K562 (cell line): ENCODE data around the gene RNF175. TPM values are rescaled to one million over a fixed set of nuclear protein-coding genes. Genes with fewer than 3 reads are reported as not detected.

Source experiments
- ATAC-seq: fragments of 200-7000 bp; cut with Tn5 transposase; 3 replicates; pipeline ENCODE4 v1.9.1; 2020; ENCODE audit warnings: moderate library complexity
- BruUV-seq: library from RNA; stranded (reverse); fragments of 400-500 nt; replicated peaks from 2 replicates; lab custom pipeline; 2021; lab: Mats Ljungman, UMichigan
- CTCF ChIA-PET: fragments of 300-600 bp; formaldehyde crosslinking; extraction: SDS; loops from one replicate; lab custom pipeline; 2021; ENCODE audit warnings: low intra/inter-chr PET ratio; lab: Yijun Ruan, JAX
- POLR2A ChIA-PET: fragments of 300-600, 350-650 bp; sonication (Branson Sonifier 250); formaldehyde crosslinking; extraction: SDS; loops from one replicate; lab custom pipeline; 2021; ENCODE audit warnings: antibody characterized with exemption, inconsistent platforms; lab: Yijun Ruan, JAX
- DNase-seq, 4 experiments: peaks; one replicate each; pipeline versions ENCODE4 v3.0.0 to v3.0.0-alpha.2; 2011 to 2018; ENCODE audit warnings: low spot score in 3 of 4, mixed read lengths in 3 of 4; ENCODE audit errors: extremely low read depth in 1 of 4
- FAIRE-seq: peaks from 2 replicates; lab custom pipeline; 2011; peaks lifted over from hg19 to GRCh38; lab: Jason Lieb, UNC
- H2AFZ ChIP-seq: 2 replicates; pipeline ENCODE4 v1.6.0; 2011; ENCODE audit warnings: low read depth, low read length, control low read depth, inconsistent platforms
- H3K27ac ChIP-seq: fragments of 200-600 bp; 3 replicates; pipeline ENCODE4 v1.8.0; 2011; ENCODE audit warnings: low read depth, mild to moderate bottlenecking, control low read depth, inconsistent platforms, low read length, moderate library complexity, mixed read lengths; ENCODE audit errors: extremely low read depth
- H3K27me3 ChIP-seq, 2 experiments: fragments of 300-600 bp in 1 of 2; 2 replicates in 1 of 2; 3 replicates in 1 of 2; pipeline versions ENCODE4 v1.6.0 to v1.8.0; 2011; ENCODE audit warnings: inconsistent platforms in 2 of 2, low read length in 2 of 2, mild to moderate bottlenecking in 1 of 2, mixed read lengths in 1 of 2, moderate library complexity in 1 of 2; ENCODE audit not compliant: control insufficient read depth in 2 of 2, insufficient read depth in 2 of 2
- H3K36me3 ChIP-seq: fragments of 300-600 bp; 3 replicates; pipeline ENCODE4 v1.8.0; 2011; ENCODE audit warnings: mild to moderate bottlenecking, low read length, inconsistent platforms; ENCODE audit not compliant: control insufficient read depth, insufficient read depth
- H3K4me1 ChIP-seq, 2 experiments: fragments of 200-600 bp in 1 of 2; replicated peaks in 1 of 2; 2 replicates in 1 of 2; 3 replicates in 1 of 2; pipeline versions ENCODE4 v1.5.1 to v1.8.0; 2011; ENCODE audit warnings: inconsistent platforms in 2 of 2, low read length in 2 of 2, mild to moderate bottlenecking in 1 of 2, mixed read lengths in 1 of 2, moderate library complexity in 1 of 2; ENCODE audit not compliant: control insufficient read depth in 2 of 2, insufficient read depth in 2 of 2
- H3K4me2 ChIP-seq: 2 replicates; pipeline ENCODE4 v1.6.1; 2011; ENCODE audit warnings: low read length, control low read depth, inconsistent platforms, mixed read lengths; ENCODE audit not compliant: insufficient read depth
- H3K4me3 ChIP-seq: fragments of 200-600 bp; sonication (generic), shearing (Covaris generic); 2 replicates; pipeline ENCODE4 v1.5.1; 2016; ENCODE audit warnings: control low read depth, inconsistent platforms
- H3K79me2 ChIP-seq: fragments of 200-600 bp; 3 replicates; pipeline ENCODE4 v1.8.0; 2011; ENCODE audit warnings: low read length, inconsistent platforms; ENCODE audit not compliant: control insufficient read depth, insufficient read depth
- H3K9ac ChIP-seq, 2 experiments: 2 replicates each; pipeline versions ENCODE4 v1.6.0 to v1.6.1; 2011; ENCODE audit warnings: low read depth in 2 of 2, low read length in 2 of 2, control low read depth in 1 of 2, inconsistent platforms in 1 of 2, mild to moderate bottlenecking in 1 of 2, mixed read lengths in 1 of 2; ENCODE audit not compliant: insufficient read depth in 1 of 2
- H3K9me1 ChIP-seq: one replicate; pipeline ENCODE4 v1.6.0; 2011; ENCODE audit warnings: inconsistent platforms, mild to moderate bottlenecking, low read length, moderate library complexity; ENCODE audit not compliant: control insufficient read depth, insufficient read depth
- H3K9me3 ChIP-seq: replicated peaks from 2 replicates; pipeline ENCODE4 v1.5.1; 2011; ENCODE audit warnings: low read depth, low read length, inconsistent platforms; ENCODE audit not compliant: control insufficient read depth, insufficient read depth
- H4K20me1 ChIP-seq: replicated peaks from 2 replicates; pipeline ENCODE4 v1.6.1; 2011; ENCODE audit warnings: low read length, inconsistent platforms, mixed read lengths; ENCODE audit not compliant: control insufficient read depth, insufficient read depth
- ATF4 ChIP-seq: fragments of 450-650 bp; formaldehyde crosslinking; IDR thresholded peaks from 2 replicates; pipeline ENCODE4 v1.4.0; 2022; ENCODE audit warnings: mild to moderate bottlenecking, moderate library complexity
- ATF7 ChIP-seq: fragments of 450-650 bp; IDR thresholded peaks from 2 replicates; pipeline ENCODE4 v1.7.1; 2014; ENCODE audit warnings: mild to moderate bottlenecking, moderate library complexity
- HLTF ChIP-seq: fragments of 450-650 bp; IDR thresholded peaks from 2 replicates; pipeline ENCODE4 v1.6.1; 2016
- PCBP1 ChIP-seq: fragments of 200-400 bp; formaldehyde crosslinking; IDR thresholded peaks from 2 replicates; pipeline ENCODE4 v1.6.1; 2018; ENCODE audit warnings: mild to moderate bottlenecking, low read depth, low read length; ENCODE audit not compliant: poor library complexity, severe bottlenecking
- ZBTB33 ChIP-seq: sonication (generic); formaldehyde crosslinking; IDR thresholded peaks from 2 replicates; pipeline ENCODE4 v1.8.1; 2023; ENCODE audit warnings: mild to moderate bottlenecking, missing genetic modification reagents
- ZNF512 ChIP-seq: IDR thresholded peaks from 2 replicates; pipeline ENCODE4 v1.6.1; 2016; ENCODE audit warnings: missing genetic modification characterization, missing compliant biosample characterization
- WGBS: fragments of 100-300 bp; shearing (Covaris generic); methylation state at CpG from one replicate; pipeline ENCODE4 v1.1.6; 2016; ENCODE audit warnings: low coverage, mixed read lengths; ENCODE audit not compliant: insufficient coverage; ENCODE audit errors: missing lambda C conversion rate; 5-methylcytosine and 5-hydroxymethylcytosine counted together
- in situ Hi-C: fragments of 300-500 bp; cut with MboI; formaldehyde crosslinking; loops from 4 replicates; pipeline ENCODE4 v1.15.0; 2018; ENCODE audit warnings: inconsistent platforms, mixed read lengths
- intact Hi-C: fragments of 100-400 bp; cut with micrococcal nuclease; formaldehyde crosslinking; loops from 2 replicates; pipeline ENCODE4 v1.14.2; 2022
- polyA plus RNA-seq, 8 experiments: library from polyadenylated mRNA; depleted of rRNA in 4 of 8; stranded (reverse) in 5 of 8; unstranded in 3 of 8; fragments of >200 nt; fragmentation: Nextera tagmentation in 2 of 8; fragmentation: Illumina TruSeq in 1 of 8; extraction: Ambion mirVana in 2 of 8; extraction: Trizol in 1 of 8; gene quantifications; 2 replicates each; pipeline versions ENCODE4 v1.2.1 to v1.2.3, GENCODE V29; 2011 to 2014; ENCODE audit warnings: inconsistent platforms in 1 of 8, missing spikeins in 1 of 8
- total RNA-seq, 7 experiments: library from RNA; depleted of rRNA in 6 of 7; stranded (reverse); fragments of >200 nt in 6 of 7; fragmentation: Illumina TruSeq in 2 of 7; extraction: Trizol in 2 of 7; gene quantifications; 2 replicates each; pipeline versions ENCODE4 v1.2.1 to v1.2.3, GENCODE V29; 2011 to 2021; ENCODE audit warnings: low replicate concordance in 1 of 7

RNF175 gene
- total and polyA plus RNA-seq, 9 of the 15 experiments (the other 6 are each of a cell fraction or from before 2014, with no cell fraction given), result not detected

- BruUV-seq, result no TSS peak
- Histone ChIP-seq H3K9me1 (no peaks in the 10 kb centered on the region), H3K79me2 (no peaks in the 10 kb centered on the region), H3K27me3 (peaks cover 31 to 53% of the 10 kb centered on the region in 2 experiments), H2AFZ (no peak overlapping the region), H3K27ac (no peak overlapping the region), H3K4me3 (no peak overlapping the region), H3K9me3 (no peaks in the 10 kb centered on the region), H3K4me2 (no peak overlapping the region), H4K20me1 (peaks cover 3% of the 10 kb centered on the region; the same call in 1 of the 2 replicates), H3K9ac (no peak overlapping the region), H3K4me1 (peaks cover 0 to 30% of the 10 kb centered on the region in 2 experiments; a peak in 2 of 5 replicates), H3K36me3 (no peaks in the 10 kb centered on the region)
- in situ Hi-C loops, result no loop called here
- no peak for TF ChIP-seq HLTF
- no peak for TF ChIP-seq ATF4 (CRISPR knock-in tag)
- TF ChIP-seq ZNF512 (tag), result no peak
- TF ChIP-seq ZBTB33 (CRISPR knock-in tag), result no peak
- TF ChIP-seq ATF7, result 0 out of 2 replicates have a peak, but pooled peaks have one; percentile 8
- TF ChIP-seq PCBP1, result no peak
- FAIRE-seq (no peak), ATAC-seq (no peak), DNase-seq (no peak)
- 40% methylated on average over 31 of the region's 39 CpGs for WGBS
- CTCF ChIA-PET, result no interaction called here
- POLR2A ChIA-PET, result no interaction called here
- intact Hi-C loops, result no loop called here
Measured at GRCh38 chr4:153792618-153793247, 32.9 kb upstream of the RNF175 start.
